HG03354 (cell line): ENCODE data around the gene EP300.

Source experiments
- ATAC-seq: cut with Tn5 transposase; IDR thresholded peaks from one replicate; pipeline ENCODE4 v1.9.1; 2021; ENCODE audit warnings: mild to moderate bottlenecking; ENCODE audit not compliant: unreplicated experiment, poor library complexity, severe bottlenecking

Gene EP300

GRCh38 chr22:41198027-41198580 is 105.7 kb downstream of the EP300 start:
- no peak for ATAC-seq

- no peak for ATAC-seq
These were observed 108.7 kb downstream of the EP300 start for GRCh38 chr22:41201141-41201540.

- ATAC-seq, result no peak
These were observed 110.7 kb downstream of the EP300 start for GRCh38 chr22:41203118-41203517.

GRCh38 chr22:41204066-41204465 is 111.7 kb downstream of the EP300 start:
- ATAC-seq, result no peak

GRCh38 chr22:41204992-41205900 is 112.9 kb downstream of the EP300 start, which contains the start of gene L3MBTL2:
Gene L3MBTL2 (plus strand): TSS chr22:41205312. CDS start chr22:41205363, 51 bp downstream.
- ATAC-seq, result peak; percentile 98

- ATAC-seq, result no peak
These were observed 114.3 kb downstream of the EP300 start for GRCh38 chr22:41206719-41207118.

GRCh38 chr22:41215409-41215808 is 123.0 kb downstream of the EP300 start:
- no peak for ATAC-seq

- ATAC-seq, result no peak
These were observed 123.5 kb downstream of the EP300 start for GRCh38 chr22:41215926-41216325.

- ATAC-seq, result no peak
These were observed 124.6 kb downstream of the EP300 start for GRCh38 chr22:41216984-41217383.

- ATAC-seq, result peak; percentile 73
These were observed 125.3 kb downstream of the EP300 start for GRCh38 chr22:41217553-41218157.

GRCh38 chr22:41222846-41223507 is 130.6 kb downstream of the EP300 start:
- ATAC-seq, result no peak

GRCh38 chr22:41223535-41223934 is 131.1 kb downstream of the EP300 start:
- ATAC-seq, result no peak

GRCh38 chr22:41226723-41227655 is 134.6 kb downstream of the EP300 start:
- no peak for ATAC-seq

- no peak for ATAC-seq
These were observed 136.8 kb downstream of the EP300 start for GRCh38 chr22:41229215-41229614.
